HG03025 (cell line): ENCODE results near the gene RPA4.
"Not testable (repeated sequence)": the region's sequence is repeated elsewhere in the genome, so short reads cannot be mapped to it uniquely, and the experiment has no call there.

Experiments used
- ATAC-seq: cut with Tn5 transposase; IDR thresholded peaks from one replicate; pipeline ENCODE4 v1.9.1; 2021; ENCODE audit warnings: mild to moderate bottlenecking, moderate library complexity; ENCODE audit not compliant: unreplicated experiment, low FRiP score

Gene RPA4, protein sequence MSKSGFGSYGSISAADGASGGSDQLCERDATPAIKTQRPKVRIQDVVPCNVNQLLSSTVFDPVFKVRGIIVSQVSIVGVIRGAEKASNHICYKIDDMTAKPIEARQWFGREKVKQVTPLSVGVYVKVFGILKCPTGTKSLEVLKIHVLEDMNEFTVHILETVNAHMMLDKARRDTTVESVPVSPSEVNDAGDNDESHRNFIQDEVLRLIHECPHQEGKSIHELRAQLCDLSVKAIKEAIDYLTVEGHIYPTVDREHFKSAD

DNA sequence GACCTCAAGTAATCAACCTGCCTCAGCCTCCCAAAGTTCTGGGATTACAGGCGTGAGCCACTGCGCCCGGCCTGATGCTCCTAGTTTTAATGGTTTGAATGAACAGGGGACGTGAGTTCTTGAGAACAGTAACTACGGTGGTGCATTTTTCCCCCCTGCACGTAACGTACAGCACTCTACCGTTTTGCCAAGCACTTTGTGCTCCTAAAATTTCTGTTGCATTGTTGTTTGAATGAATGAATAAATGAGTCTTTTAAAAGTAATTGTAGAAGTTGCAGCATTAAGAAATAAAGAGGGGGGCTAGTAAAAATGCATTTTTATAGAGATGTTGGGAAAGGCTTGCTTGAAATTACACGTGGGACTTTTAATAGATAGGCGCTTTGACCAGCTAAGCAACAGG is at the start of gene RPA4:
Gene RPA4 (plus strand): TSS at position 301 of the 400 bp plus-strand sequence. CDS start 403 bp downstream, outside the sequence.
- ATAC-seq = no peak

DNA sequence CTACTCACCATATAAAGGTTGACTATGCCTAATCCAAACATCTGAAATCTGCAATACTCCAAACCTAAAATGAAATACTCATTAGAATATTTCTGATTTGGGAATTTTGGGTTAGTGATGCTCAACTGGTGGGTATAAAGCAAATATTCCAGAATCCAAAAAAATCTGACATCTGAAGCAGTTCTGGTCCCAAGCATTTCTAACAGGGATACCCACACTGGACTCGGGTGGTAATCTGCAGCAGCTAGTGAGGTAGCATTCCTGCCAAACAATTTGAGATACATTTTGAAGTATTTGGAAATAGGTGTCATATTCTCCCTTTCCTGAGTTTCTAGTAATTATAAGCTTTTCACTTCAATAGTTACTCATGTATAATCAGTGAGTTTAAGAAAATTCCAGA is 49.6 kb upstream of the RPA4 start:
- ATAC-seq = no peak

DNA sequence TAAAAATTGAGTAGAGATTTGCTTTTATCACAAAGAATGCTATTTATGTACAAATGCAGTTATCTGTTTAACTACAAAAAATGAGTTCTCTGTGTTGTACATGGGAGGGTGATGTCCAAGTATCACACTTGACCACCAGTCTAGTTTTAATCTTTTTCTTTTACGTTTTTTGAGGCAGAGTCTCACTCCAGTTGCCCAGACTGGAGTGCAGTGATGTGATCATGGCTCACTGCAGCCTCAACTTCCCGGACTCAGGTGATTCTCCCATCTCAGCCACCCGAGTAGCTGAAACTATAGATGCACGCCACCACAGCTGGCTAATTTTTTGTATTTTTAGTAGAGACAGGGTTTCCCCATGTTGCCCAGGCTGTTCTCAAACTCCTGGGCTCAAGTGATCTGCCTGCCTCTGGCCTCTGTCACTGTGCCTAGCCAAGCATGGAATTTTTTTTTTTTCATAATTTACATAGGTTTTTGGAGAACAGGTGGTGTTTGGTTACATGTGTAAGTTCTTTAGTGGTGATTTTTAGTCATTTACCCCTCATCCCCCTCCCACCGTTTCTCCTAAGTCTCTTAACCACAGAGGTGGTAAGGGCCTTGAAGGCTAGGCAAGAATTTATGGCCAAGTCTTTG is 47.9 kb upstream of the RPA4 start:
- ATAC-seq = peak; percentile 78

DNA sequence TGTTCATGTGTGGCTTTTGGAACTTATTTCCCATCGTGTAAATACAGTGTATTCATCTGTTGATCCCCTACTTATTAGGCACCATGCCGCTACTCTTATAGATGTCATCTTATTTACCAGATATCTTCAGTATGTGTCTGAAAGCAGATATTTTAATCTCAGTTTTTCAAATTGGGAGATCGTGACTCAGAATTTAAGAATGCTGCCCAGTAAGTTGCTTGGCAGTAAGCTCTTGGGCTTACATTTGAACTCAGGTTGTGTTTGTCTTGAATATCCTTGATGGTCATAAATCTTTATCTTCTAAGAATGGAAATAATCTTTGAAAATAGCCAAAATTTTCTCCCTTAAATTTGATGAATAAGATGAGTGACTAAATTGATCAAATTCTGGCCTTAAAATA is 45.9 kb upstream of the RPA4 start:
- no peak for ATAC-seq

DNA sequence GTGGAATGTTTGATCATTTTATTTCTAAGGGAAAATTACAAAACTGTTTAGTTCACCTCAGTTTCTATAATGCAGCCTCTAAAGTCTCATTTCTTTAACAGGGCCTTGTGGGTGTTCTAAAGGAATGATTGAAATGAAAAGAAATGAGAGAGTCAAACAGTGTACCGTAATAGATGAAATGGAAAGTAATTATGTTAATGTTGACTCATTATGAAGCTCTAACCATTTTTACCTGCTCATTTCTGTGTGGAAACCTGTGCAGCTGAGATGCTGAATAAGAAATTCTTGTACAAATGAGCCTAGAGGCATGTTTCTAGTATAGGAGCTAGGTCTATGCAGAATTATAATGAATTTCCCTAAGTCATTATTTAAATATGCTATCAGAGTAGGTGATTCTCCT is 45.2 kb upstream of the RPA4 start:
- no peak for ATAC-seq

DNA sequence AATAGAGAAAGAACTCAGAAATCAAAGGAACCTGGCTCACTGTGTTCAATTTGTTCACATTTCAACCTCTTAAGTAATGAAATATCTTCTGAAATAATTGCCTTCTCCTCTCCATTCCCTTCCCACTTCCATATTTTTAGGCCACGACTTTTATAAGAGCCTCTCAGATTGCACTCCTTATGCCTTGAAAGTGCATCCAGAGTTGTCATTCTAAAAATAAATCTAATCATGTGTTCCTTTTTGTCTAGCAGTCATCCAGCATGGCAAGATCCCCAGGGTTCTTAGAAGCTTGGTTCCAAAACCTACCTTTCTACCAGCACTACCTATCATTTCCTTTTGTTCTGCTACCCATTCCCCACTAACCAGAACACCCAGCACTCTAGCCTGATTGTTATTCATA is 42.4 kb upstream of the RPA4 start:
- no peak for ATAC-seq

DNA sequence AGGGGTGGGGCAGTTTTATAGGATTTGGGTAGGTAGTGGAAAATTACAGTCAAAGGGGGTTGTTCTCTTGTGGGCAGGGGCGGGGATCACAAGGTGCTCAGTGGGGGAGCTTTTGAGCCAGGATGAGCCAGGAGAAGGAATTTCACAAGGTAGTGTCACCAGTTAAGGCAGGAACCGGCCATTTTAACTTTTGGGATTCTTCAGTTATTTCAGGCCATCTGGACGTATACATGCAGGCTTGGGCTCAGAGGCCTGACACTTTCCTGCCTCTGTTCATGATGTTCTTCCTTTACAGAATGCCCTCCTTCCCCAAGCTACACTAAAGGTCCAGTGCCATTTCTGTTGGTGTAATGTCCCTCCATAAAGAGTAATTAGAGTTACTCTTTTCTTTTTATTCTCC is 41.8 kb upstream of the RPA4 start:
- ATAC-seq = not testable (repeated sequence)

DNA sequence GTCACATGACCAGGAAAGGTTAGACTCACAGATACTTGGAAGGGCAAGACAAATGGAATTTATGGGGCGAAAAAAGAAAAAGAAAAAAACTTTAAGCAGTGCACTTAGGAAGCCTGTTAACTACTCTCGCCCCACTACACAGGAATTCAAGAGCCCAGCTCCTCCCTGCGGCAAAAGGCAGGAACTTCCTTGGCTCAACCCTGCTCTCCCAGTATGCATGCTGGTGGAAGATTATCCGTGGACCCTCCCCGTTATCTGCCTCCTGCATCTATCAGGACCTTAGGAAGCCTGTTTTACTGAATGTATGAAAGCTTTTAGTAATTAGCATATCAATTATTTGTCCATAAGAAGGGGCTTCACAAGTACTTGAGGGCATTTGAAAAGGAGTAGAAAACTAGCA is 40.1 kb upstream of the RPA4 start:
- no peak for ATAC-seq

DNA sequence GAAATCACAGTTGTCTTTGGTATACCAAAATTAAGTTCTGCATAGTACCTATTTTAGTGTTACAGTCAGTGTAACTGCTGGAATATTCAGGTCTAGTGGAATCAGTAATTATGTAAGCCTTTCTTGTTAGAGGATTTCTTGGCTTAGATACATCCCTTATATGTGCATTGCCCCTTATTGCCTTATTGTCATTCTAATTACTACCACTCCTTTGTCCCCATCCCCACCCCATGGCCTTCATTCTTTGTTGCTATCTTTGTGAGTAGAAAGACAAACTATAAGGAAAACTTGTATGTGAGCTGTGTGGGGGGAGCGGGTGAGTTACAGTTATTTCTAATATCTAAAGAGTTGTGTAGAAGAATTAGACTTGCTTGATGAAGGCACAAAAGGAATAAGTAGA is 36.9 kb upstream of the RPA4 start:
- no peak for ATAC-seq

DNA sequence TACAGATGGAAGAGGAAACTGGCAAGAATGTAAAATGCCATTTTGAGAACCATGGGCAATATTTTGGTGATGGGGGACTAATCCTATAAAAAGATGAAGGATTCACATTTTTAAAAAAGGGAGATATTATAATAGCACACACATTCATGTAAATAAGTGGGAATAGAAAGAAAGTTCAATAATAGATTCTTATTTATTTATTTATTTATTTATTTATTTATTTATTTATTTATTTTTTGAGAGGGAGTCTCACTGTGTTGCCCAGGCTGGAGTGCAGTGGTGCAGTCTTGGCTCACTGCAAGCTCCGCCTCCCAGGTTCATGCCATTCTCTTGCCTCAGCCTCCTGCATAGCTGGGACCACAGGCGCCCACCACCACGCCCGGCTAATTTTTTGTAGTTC is 24.3 kb upstream of the RPA4 start:
- ATAC-seq = not testable (repeated sequence)

DNA sequence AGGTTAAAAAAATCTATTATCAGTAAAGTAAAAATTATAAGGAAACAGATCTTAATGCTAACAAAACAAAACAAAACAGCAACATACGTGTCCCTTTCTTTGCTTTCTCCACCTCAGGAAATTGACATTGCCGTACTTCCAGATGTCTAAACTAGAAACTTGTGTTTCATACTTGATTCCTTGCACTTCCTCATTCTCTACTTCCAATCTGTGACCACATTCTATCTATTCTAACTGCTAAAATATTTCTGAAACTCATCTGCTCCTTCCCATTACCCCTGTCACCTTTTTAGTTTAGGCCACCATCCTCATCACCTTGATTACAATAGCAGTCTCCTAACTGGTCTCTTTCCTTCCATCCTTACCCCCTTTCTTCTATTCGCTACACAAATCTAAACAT is 22.5 kb upstream of the RPA4 start:
- no peak for ATAC-seq

DNA sequence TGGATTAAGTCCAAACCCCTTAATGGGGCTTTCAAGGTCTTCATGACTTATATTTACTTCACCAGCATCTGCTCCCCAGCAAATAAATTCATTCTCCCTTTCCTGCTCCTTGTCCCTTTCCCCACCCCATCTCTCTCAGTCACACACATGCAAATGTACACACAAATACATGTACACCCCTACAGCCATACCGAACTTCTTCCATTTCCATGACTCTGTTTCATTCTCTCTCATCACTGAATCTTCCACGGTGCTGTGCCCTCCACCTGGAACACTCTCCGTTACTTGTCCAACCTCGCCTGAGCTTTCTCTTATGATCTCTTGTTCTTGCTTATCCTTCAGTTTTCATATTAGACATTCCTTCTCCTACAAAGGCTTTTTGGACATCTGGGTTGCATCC is 22.0 kb upstream of the RPA4 start:
- ATAC-seq = no peak

DNA sequence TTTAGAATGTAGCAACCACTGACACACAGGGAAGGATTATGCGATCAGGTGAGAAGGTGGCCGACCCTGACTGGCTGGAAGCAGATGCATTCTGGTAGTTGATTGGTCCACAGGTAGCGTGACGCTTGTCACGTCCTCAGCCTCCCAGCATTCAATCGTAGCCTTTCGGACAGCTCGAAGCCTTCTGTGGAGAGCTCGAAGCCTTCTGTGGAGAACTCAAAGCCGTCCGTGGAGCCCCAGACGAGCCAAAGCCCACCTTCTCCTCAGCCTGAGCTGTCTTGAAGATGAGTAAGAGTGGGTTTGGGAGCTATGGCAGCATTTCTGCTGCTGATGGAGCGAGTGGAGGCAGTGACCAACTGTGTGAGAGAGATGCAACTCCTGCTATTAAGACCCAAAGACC is 319 bp downstream of the RPA4 start:
- no peak for ATAC-seq

DNA sequence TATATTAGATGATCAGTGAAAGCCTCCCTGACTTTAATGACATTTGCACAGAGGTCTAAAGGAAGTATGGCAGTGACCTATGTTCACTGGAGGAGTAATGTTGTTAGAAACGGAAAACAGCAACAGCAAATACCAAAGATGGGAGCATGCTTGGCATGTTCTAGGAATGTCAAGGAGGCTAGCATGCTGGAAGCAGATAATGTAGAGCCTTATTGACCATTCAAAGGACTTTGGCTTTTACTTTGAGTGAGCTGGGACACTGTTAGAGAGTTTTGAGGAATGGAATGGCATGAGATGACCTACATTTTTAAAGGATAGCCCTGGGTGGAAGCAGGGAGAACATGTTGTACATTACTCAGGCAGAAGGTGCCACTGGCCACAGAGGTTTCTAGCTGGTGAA is 6.0 kb downstream of the RPA4 start:
- no peak for ATAC-seq

DNA sequence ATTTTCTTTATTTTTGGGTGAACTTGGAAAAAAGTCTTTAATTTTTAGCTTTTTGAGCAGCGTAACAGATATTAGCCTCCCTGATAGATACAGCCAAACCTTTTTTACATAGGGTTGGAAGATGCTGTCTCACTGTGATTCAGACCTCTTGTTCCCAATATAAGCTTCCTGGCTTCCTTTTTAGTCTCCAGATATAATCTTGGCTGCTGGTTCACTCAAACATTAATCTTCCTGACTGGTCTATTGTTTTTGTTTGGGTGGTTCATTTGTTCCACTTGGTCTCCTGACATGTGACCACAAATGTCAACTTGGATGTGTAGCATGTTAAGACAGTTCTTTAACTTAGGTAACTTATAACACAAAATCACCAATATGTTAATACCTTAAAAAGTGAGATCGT is 23.0 kb downstream of the RPA4 start:
- ATAC-seq = no peak

DNA sequence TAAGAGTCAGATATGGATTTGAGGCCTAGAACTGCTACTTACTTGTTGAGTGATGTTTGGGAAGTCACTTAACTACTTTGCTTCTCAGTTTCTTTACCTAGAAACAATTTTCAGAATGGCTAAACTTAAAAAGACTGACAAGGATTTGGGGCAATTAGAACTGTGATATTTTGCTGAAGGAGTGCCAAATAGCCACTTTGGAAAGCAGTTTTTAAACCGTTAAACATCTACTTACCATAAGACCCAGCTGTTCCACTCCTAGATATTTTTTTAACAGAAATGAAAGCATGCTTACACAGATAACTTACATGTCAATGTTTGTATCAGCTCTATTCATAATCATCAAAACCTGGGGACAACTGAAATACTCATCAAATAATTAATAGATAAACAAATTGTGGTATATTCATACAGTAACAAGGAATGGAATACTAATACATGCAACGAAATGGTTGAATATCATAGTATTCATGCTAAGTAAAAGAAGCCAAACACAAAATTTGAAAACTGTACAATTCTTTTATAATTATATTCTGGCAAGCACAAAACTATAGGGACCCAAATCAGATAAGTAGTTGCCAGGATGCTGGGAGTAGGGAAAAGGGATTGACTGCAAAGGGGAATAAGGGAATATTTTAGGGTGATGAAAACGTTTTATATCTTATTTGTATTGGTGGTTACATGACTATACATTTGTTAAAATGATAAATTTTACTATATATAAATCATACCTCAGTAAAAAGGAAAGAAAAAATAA is 24.0 kb downstream of the RPA4 start:
- no peak for ATAC-seq

DNA sequence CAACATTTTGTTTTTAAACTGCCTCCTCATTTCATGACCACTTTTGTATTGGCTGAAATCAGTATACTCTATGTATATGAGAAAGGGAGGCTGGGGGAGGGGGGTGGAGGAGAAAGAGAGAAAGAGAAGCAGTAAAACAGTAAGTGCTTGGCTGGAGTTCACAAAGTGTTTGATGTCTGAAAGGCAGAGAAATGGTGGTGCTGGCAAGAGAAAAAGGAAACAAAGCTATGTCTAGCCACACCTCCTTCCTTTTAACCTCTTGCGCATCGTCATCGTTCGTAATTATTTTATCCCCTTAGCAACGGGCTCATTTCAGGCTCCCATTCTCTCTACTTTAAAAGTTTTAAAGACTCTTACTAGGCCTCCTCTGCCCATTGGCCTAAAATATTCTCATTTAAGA is 25.6 kb downstream of the RPA4 start:
- ATAC-seq = no peak

DNA sequence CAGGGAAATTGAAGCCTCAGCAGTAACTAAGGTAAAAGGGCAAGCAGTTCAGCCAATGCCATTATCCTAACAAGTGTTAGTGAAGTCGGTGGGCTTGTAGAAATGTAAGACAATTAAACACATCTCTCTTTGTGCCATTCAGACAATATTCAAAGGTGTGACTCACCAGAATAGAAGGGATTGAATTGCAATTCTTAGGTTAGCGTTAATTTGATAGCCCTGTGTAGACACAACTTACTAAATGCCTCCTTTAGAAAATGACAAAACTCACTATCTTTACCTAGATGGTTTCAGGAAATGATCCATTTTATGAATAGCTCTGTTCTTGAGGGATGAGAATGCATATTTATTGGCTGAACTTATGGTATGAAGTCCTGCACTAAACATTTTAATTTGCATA is 35.2 kb downstream of the RPA4 start:
- ATAC-seq = no peak

DNA sequence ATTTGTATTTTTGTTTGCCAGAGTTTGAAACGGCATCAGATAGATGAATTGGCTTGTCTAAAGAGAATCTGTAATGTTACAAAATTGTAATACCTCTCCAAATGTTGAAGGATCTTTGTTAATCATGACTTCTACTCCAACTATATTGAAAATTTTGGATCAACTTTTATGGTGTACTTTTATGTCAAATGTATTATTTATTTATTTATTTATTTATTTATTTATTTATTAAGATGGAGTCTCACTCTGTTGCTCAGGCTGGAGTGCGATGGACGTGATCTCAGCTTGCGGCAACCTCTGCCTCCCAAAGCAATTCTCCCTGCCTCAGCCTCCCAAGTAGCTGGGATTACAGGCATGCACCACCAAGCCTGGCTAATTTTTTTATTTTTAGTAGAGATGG is 36.0 kb downstream of the RPA4 start:
- no peak for ATAC-seq

DNA sequence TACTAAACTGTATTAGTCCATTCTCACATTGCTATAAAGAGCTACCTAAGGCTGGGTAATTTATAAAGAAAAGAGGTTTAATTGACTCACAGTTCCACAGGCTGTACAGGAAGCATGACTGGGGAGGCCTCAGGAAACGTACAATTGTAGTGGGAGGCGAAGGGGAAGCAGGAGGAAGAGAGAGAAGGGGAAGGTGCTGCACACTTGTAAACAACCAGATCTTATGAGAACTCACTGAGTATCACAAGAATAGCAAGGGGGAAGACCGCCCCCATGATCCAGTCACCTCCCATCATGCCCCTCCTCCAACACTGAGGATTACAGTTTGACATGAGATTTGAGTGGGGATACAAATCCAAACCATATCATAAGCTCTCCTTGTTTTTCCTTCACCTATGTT is 40.9 kb downstream of the RPA4 start:
- ATAC-seq = no peak

DNA sequence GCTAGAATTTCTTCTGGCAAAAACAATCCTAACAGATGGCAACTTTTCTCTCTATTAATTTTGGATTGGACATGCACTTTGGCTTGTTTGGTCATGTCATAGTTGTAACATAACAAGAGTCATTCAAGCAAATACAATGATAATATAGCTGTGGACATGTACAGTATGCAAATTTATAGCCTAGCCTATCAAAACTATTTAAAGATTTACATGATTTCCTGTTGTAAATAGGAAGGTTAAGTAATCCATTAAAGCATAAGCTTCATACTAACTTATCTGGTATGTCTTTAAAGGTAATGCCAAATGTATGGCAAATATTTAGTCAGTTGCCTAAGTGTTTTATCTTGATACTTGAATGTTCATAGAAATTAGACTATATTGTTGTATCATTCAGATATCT is 45.3 kb downstream of the RPA4 start:
- ATAC-seq = no peak
